Central memory CD4-positive, alpha-beta T cell (primary cell): ENCODE data around the gene SNRNP48.
A peak's percentile ranks its signal among the peaks of the same experiment; 100 is the strongest.

Experiments used
- DNase-seq: peaks from one replicate; pipeline ENCODE4 v3.0.0; 2022

The SNRNP48 gene

DNA sequence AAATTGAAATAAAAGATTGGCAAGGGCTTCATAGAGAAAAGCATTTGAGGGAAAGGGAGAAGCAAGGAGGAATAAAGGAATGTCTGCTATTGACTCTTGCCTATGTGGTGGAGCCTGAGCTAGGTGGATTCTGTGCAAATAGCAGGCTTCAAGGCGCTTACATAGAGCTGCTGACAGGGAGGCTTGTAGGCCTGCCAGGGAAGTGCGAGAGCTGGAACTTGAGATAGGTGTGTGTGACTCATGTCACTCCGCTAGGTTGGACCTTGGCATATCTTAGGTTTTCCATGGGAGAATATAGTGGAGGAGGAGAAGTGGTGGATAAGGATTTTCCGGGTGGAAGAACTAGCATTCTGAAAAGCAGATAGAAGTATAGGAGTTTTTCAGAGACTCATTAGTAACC lies 14.0 kb downstream of the SNRNP48 start:
- no peak for DNase-seq

DNA sequence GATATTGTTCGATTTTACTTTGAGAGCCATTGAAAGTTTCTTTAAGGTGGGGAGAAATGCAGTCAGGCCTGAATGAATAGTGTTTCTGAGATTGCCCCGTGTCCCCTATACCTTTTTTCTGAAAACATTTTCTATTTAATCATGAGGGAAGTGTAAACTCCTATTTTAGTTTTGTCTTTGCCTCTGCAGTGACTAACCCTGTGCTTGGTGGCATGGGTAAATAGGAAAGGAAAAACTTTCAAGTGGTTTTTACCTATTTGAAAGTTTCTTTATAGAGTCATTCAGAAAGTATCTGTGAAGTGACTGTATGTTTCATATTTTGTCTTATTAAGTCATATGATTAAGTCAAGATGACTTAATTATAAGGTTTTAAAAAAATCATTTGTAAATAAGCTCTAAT lies 14.5 kb downstream of the SNRNP48 start:
- DNase-seq: no peak

- DNase-seq: peak; percentile 19
These were observed 25.8 kb downstream of the SNRNP48 start for GRCh38 chr6:7615611-7616383.

DNA sequence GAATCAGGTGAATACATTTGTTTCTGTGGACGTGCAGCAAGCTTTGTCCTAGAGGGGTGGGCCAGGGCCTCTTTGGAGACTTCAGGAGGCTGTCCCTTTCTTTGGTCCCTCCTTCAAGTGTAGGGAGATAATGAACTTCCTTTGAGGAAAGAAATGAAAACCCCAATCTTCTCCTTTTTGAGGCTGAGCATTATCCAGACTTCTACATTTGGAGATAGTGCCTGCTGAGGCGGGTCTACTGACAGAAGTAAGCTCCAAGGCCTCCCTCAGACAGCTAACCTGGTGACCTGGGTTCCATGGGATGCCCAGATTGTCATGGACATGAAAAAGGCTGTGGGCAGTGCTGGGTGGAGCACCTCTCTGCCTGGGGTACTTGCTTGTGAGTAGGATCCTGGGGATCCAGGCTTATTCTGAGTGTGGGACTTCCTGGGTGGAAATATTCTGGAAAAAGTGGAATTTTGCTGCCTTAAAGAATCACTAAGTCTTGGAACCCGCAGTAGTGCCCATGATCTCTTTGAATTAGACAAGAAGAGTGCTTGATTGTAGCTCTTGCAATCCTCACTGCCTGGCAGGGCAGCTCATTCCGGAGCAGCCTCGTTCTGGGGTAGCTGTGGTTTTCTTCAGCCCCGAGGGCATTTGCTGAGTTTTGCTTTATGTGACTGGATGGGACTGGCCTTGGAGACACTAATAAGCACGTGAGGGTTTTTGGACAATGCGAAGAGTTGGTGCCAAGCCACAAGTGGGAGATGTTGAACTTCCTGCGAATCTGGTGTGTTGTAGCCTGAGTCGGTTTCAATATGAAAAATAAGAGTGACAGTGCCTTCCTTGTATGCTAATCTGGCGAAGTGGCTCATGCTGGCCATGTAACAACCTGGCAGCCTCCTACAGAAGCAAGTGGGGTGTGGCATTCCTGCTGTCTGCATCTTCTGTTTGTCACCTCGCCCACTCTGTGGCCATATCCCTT lies 28.1 kb downstream of the SNRNP48 start:
- DNase-seq: no peak

DNA sequence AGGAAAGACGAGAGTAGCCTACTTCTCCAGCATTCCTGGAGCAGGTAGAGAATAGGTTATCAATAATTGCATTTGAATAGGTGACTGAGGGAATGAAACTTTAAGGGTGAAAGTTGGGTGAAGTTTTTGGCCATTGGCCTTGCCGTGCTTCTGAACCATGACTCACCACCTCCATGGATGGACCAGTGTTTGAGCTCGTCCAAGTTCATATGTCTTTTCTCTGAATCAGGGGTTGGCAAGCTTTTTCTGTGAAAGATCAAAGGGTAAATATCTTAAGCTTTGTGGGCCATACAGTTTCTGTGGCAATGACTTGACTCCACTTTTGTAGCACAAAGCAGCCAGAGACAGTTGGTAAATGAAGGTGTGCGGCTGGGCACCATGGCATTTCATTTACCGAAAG lies 31.8 kb downstream of the SNRNP48 start:
- no peak for DNase-seq

DNA sequence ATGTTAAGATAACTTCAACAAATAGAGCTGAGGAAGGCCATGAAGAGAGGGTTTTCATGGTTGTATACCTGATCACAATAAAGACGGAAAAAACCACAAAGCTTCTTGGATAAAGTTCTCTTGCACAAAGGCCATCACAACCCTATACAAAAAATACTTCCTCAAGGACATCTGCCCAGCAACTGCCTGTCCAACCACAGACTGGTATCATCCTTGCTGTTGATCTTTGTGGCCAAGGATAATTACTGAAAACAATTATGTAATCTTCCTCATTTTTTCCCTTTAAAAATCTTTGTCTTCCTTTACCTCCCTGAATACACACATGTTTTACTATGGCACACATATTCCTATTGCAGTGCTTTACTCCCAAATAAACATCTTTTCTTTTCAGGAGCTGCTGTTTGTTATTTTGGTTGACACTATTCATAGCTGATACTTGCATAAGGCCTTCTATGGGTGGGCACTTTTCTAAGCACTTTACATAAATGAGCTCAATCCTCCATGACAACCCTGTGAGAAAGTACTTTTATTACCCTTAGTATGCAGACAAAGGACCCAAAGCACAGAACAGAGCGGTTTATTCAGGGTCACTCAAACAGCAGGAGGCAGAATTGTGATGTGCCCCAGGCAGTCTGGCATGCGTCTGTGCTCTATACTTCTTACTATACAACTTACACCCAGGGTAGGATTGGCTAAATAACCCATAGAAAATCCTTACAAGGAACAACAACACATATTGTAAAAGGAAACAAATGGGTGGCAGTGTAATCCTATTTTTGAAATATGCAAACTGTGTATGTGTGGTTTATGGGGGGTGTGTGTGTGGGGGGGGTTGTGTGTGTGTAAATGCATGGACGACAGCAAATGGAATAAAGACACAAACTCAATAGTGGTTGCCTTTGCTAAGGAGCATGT lies 35.1 kb downstream of the SNRNP48 start:
- no peak for DNase-seq

DNA sequence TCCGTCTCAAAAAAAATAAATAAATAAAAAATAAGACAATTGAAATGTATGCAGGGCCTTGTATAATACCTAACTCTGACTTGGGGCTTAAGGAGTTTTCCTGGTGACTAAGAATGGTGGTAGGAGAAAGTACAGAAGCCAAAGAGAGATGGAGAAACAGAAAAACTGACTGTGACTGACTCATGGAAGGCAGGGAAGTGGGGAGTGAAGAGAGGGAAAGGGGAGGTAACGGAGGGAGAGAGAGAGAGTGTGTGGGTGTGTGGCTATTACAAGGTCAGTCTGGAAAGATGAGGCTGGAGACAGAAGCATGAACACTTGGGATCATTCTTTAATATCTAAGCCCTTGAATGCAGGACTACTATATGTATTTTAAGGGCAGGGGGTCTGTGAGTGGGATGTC lies 38.5 kb downstream of the SNRNP48 start:
- DNase-seq: no peak

DNA sequence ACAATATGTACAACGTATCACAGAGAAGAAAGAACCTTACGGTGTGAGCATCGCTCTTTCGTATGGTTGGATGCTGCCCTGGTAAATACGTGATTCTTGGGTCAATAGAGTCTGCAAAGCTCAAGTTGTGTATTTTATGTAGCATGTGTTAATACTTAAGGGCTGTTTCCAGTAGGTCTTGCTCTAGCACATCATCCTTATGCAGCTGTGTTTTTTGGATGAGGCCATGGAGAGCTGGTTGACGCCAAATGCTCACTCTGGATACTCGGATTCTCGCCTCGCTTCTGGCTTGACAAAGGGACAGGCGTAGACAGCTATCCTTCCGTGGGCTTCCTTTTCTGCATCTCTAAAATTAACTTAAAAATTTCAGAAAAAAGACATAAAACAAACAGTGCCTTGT lies 38.9 kb downstream of the SNRNP48 start:
- no peak for DNase-seq

GRCh38 chr6:7629321-7629720 lies 39.3 kb downstream of the SNRNP48 start:
- DNase-seq: no peak

DNA sequence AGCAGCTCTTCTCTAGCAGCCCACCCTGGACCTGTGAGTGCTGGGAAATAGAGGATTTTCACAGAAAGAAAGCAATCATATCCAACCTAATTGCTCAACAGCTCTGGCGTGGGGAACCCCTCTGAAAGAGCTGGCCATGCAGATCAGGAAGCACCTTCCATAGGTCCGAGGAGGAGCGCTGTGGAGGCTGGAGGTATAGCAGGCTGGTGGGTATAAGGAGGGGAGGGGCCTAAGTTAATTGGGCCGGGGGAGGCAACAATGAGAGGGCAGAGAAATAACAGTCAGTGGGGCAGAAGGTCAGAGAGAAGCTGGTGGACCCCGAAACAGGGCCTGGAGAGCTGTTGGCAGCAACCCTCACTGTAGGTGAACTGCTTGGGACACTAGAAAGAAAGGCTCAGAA lies 40.8 kb downstream of the SNRNP48 start:
- DNase-seq: no peak

DNA sequence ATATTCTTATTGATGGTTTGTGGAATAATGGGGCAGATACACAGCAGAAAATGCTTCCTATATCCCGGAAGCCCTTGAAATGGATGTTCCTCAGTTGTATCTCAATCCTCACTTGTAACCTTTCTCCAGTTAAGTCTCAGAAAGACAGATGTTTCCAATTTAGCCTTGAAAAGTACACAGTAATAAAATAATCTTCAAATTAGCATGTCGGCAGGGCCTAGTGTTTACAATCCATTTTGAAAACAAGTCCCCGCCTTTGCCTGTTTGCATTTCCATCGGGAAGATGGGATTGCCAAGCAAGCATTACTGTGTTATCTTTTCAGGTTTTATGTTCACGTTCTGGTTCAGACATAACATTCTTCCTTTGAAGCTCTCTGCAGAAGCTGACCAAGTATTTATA lies 41.5 kb downstream of the SNRNP48 start:
- no peak for DNase-seq

DNA sequence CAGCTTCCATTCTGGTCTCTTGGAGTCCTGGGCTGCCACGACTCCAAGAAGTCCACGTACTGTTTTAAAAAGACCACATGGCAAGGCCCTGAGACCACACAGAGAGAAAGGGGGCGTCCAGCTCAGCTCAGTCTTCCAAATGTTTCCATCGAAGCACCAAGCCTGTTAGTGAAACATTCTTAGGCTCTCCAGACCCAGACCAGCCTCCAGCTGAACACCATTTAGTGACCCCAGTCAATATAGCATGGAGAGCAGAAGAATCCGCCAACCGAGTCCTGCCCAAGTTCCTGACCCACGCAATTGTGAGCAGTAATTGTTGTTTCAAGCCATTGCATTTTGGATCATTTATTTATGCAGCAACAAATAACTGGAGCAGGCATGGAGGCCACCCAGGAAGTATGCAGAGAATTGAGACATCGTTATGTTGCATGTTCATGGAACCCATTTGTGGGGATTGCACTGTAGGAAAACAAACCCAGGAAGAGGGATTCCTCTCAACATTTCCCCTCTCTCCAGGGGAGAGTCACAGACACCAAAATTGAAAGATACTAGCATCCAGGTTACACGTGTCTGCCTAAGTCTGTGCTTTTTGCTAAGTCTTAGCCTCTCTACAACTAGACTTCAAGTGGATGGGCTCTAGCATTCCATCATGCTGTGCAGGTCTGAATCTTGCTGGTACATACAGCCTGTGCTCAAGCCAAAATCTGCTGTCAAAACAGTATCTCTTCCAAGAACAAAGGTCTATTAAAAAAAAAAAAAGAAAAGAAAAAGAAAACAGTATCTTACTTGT lies 42.7 kb downstream of the SNRNP48 start:
- DNase-seq: no peak

DNA sequence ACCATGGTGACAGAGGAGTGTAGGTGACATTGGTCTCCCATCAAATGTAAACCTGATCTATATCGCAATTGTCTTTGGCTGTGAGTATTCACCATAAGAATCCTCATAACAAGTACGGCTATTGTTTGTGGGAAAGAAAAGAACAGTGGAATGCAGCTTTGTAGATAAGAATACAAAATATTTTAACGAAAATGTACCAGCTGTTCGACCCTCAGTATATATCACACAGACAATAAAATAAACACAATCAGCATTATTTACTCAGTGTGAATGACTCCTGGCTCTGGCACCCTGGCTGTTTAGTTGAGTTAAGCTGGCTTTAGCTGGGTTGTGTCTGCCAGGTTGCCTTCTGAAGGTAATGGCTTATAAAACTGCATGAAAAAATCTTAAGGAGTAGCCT lies 43.4 kb downstream of the SNRNP48 start:
- DNase-seq: no peak

GRCh38 chr6:7636151-7636550 lies 46.2 kb downstream of the SNRNP48 start:
- DNase-seq: no peak

DNA sequence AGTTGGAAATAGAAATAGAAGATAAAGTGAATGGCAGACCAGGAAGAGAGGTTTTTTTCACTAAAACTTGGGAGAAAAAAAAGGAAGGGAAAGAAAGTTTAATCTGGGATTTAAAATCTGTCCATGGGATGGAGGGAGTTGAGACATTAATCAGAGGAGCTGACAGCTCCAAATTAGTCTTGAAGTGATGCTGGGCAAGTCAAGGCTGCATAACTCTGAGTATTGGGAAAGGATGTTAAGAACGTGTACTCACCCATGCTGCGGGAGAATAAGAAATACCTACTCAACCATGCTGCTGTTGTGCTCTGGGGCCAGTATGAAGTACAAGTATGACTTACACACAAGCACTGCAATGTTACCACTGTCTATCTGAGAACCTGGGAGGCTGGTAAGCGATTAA lies 47.5 kb downstream of the SNRNP48 start:
- no peak for DNase-seq

- DNase-seq: no peak
These were observed 49.4 kb downstream of the SNRNP48 start for GRCh38 chr6:7639427-7639826.

DNA sequence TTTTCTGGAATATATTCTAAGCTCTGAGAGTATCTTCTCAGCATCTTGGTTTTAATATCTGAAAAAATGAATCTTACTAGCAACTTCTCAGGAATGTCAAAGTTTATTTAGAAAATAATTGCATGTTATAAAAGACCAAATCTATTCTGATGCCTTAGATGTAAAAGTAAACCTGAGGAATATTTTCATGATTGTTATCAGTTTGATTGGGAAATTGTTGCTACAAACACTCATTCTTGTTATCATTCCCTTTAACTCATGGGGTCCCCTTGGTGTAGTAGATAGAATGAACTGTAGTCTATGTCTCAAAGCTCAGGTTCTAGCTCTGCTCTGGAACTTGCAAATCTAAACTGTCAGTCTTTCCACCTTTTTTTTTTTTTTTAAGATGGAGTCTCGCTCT lies 50.0 kb downstream of the SNRNP48 start:
- no peak for DNase-seq

DNA sequence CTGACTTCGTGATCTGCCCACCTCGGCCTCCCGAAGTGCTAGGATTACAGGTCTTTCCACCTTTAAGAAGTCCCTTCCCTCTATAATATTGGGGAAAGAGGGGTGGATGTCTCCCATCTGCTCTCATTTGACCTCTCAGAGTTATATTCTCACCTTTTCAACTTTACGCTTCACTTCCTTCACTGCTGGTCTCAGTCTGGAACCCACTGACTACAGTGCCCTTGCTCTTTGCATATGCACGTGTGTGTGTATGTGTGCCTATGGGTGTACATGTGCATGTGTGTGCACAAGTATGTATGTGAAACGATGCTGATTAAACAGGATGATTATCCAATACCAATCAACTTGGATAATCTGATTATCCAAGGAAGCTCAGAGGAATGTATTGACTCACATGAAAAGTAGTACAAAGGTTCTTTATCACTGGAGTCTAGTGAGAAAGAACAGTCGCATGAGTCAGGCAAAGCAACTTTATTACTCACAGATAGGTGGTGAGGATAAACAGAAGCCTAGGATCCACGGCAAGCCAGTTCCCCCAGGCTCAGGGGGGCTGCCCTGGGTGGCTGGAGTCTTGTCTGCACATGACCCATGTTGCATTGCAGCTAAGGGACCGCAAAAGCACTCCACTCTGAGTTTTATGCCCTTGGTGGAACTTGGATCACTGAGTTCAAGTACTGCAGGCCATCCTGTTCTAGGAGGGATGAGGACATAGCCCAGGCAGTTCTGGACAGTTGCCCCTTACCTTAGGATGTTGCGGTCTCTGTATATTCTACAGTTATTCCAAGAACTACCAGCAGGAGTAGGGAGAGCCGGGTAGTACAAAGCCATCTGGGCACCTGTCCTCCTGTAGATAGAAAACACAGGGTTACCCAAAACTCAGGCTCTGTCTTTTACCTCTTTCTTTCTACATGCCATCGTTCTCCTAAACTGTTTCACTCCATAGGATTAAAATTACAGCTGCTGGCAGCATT lies 50.9 kb downstream of the SNRNP48 start:
- no peak for DNase-seq

DNA sequence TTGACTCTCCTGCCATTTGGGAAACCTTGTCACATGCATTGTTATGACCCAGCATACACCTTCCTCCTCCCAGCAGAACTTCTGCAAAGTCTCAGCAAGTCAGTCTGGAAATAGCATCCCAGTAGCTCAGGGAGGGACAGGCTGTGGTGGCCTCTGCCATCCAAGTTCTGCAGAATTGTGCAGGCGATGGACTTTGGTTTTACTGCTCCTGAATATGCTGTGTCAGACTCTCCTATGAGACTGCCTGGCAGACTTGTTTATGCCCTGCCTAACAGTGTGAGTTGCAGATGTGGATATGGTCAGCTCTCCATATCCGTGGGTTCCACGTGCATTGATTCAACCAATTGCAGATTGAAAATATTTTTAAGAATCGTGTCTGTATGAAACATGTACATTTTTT lies 52.8 kb downstream of the SNRNP48 start:
- DNase-seq: no peak

DNA sequence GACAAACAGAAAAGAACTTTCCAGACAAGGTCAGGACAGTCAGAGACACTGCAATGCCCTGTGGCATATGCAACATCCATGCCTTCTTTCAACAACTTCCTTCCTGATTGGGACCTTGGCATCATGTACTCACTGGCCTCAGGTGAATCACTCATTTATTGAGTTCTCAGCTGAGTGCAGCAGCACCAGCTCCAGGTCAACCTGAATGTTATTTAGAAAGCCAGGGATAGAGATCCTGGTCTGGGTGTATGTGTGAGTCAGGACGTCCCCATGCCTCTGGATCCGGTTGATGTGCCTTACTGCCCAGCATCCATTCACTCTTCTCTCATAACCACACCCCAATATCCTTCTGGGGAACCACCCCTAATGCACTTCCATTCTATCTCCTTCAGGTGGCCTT lies 54.4 kb downstream of the SNRNP48 start:
- DNase-seq: no peak

DNA sequence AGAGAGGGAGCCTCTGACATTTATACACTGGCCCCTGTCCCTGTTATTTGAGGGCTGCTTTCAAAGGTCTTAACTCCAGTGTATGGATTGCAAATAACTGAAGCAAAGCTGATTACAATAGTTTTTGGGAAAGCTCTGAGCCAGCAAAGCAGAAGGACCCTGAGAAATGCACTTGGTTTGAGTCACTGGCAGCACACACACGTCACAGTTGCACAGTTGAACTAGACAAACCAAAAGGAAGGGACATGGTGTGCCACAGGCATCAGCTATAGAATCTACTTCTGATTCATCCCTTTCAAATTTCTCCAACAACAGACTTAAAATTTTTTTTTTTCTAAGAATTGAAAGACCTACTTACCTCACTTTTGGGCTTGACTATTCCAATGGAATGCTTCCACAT lies 56.4 kb downstream of the SNRNP48 start:
- no peak for DNase-seq
